Occipital lobe (tissue), 2 donors: ENCODE results near the gene FAM50B. TPM values are rescaled to one million over a fixed set of nuclear protein-coding genes. Genes with fewer than 3 reads are reported as not detected.
"Not testable (repeated sequence)": the region's sequence is repeated elsewhere in the genome, so short reads cannot be mapped to it uniquely, and the experiment has no call there.

Experiments
- DNase-seq: peaks from one replicate; lab custom pipeline; 2025; lab: John Stamatoyannopoulos, UW
- total RNA-seq: library from RNA; depleted of rRNA; stranded (reverse); fragments of >200 nt; gene quantifications from one replicate; pipeline ENCODE4 v1.2.3, GENCODE V29; 2014

FAM50B gene
- total RNA-seq, 1 donor from 2014 or later, result 20.6 TPM

GRCh38 chr6:3847521-3847920, 1.7 kb upstream of the FAM50B start:
- DNase-seq, result no peak

- no peak for DNase-seq
Measured at GRCh38 chr6:3848380-3848779, 793 bp upstream of the FAM50B start.

GRCh38 chr6:3849681-3850450, 693 bp downstream of the FAM50B start:
- no peak for DNase-seq

GRCh38 chr6:3850451-3851203, 1.5 kb downstream of the FAM50B start:
- no peak for DNase-seq

- DNase-seq, result no peak
Measured at GRCh38 chr6:3851839-3852238, 2.7 kb downstream of the FAM50B start.

- no peak for DNase-seq
Measured at GRCh38 chr6:3852391-3852790, 3.2 kb downstream of the FAM50B start.

- no peak for DNase-seq
Measured at GRCh38 chr6:3855866-3856265, 6.7 kb downstream of the FAM50B start.

GRCh38 chr6:3856576-3856975, 7.4 kb downstream of the FAM50B start:
- DNase-seq, result no peak

GRCh38 chr6:3857468-3858456, 8.6 kb downstream of the FAM50B start:
- DNase-seq, result no peak

- DNase-seq, result no peak
Measured at GRCh38 chr6:3859878-3860552, 10.8 kb downstream of the FAM50B start.

GRCh38 chr6:3861424-3861823, 12.3 kb downstream of the FAM50B start:
- DNase-seq, result no peak

- no peak for DNase-seq
Measured at GRCh38 chr6:3862038-3862437, 12.9 kb downstream of the FAM50B start.

- DNase-seq, result not testable (repeated sequence)
Measured at GRCh38 chr6:3863322-3863721, 14.1 kb downstream of the FAM50B start.

- no peak for DNase-seq
Measured at GRCh38 chr6:3865463-3865862, 16.3 kb downstream of the FAM50B start.

GRCh38 chr6:3867641-3868502, 18.7 kb downstream of the FAM50B start:
- no peak for DNase-seq

GRCh38 chr6:3868544-3868943, 19.4 kb downstream of the FAM50B start:
- no peak for DNase-seq

- DNase-seq, result no peak
Measured at GRCh38 chr6:3869284-3869631, 20.1 kb downstream of the FAM50B start.

GRCh38 chr6:3869632-3870527, 20.7 kb downstream of the FAM50B start:
- no peak for DNase-seq

GRCh38 chr6:3870528-3870925, 21.4 kb downstream of the FAM50B start:
- no peak for DNase-seq
